ENCODE results near the gene TMEM132C. TPM values are rescaled to one million over a fixed set of nuclear protein-coding genes. Genes with fewer than 3 reads are reported as not detected.

The TMEM132C gene
- total and polyA plus RNA-seq, 4 experiments from 2014 or later = not detected

DNA sequence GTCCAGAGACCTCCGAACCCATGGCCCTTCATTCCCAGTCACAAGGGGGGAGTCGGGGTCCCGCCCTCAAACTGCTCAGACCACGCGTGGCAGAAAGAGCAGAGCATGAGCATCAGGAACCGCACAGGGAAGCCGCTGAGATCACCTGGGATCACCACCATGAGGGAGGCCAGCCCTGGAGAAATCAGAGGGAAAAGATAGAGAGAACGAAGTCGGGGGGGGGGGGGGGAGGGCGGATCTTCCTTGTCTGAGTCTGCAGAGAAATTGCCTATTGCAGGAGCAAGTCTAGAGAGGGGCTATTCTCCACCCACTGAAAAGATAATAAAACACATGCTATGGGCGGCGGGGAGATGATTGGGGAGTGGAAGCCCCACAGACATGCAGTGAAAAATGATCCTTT, 884 bp upstream of the TMEM132C start:
- ChIA-PET POLR2A (ENCODE audit: partially characterized antibody) (no interaction called here), CTCF (ENCODE audit: partially characterized antibody) (no interaction called here)
- Mint-ChIP-seq H3K27ac (no peak overlapping the region), H3K4me3 (no peak overlapping the region), H3K9me3 (peaks cover 0 to 14% (median 3%) of the 10 kb centered on the region in 8 donors), H3K4me1 (peaks cover 0 to 2% (median 0%) of the 10 kb centered on the region in 4 donors), H3K27me3 (peaks cover 14 to 25% of the 10 kb centered on the region in 2 donors), H3K36me3 (no peaks in the 10 kb centered on the region)
- no peak overlapping the region for H3K27ac ChIP-seq (ENCODE audit: low read depth, low read length)
- no peak for DNase-seq
- intact Hi-C loops (cut with micrococcal nuclease) = no loop called here
- no peaks in the 10 kb centered on the region for H3K9me3 ChIP-seq (ENCODE audit: control insufficient read depth in 1 of 2, low read length in 2 of 2)
- H3K4me1 ChIP-seq (ENCODE audit: insufficient read depth, low read length) = no peaks in the 10 kb centered on the region
- no peaks in the 10 kb centered on the region for H3K27me3 ChIP-seq (ENCODE audit: insufficient read depth, low read length)
- H3K36me3 ChIP-seq (ENCODE audit: insufficient read depth, low read length) = no peaks in the 10 kb centered on the region
- H3K4me3 ChIP-seq (ENCODE audit: low read length in 2 of 2) = no peak overlapping the region

DNA sequence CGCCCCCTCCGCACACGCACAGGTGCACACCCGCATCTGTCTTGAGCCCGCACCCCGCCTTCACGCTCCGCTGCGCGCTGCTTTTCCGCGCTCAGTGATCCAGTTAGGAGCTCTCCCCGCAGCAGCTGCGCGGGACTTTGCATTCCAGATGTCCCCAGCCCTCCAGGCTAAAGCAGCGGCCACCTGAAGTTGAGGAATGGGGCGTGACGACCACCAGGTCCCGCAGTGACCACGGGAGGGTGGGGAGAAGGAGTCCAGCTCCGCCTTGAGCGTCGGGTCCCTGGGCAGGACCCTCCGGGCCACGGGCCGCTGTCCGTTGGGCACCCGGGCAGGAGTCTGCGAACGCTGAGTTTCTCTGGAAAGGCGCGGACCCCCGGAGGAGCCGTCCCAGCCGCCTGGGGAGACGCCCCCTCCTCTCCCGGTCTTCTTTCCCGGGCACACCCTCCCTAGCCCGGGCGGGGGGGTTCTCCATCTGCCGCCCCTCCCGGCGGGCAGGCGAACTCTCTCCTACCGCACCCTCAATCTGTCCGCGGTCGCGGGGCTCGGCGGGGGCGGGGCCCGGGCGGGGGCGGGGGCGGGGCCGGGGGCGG, 334 bp upstream of the TMEM132C start:
- DNase-seq = no peak
- intact Hi-C loops (cut with micrococcal nuclease) = no loop called here
- ChIA-PET POLR2A (ENCODE audit: partially characterized antibody) (no interaction called here), CTCF (ENCODE audit: partially characterized antibody) (no interaction called here)
- H3K36me3 Mint-ChIP-seq = no peaks in the 10 kb centered on the region
- peaks cover 0 to 16% (median 3%) of the 10 kb centered on the region in 8 donors for H3K9me3 Mint-ChIP-seq
- H3K36me3 ChIP-seq (ENCODE audit: insufficient read depth, low read length) = no peaks in the 10 kb centered on the region
- no peaks in the 10 kb centered on the region for H3K27me3 ChIP-seq (ENCODE audit: insufficient read depth, low read length)
- peaks cover 0 to 2% (median 0%) of the 10 kb centered on the region in 4 donors for H3K4me1 Mint-ChIP-seq
- H3K9me3 ChIP-seq (ENCODE audit: control insufficient read depth in 1 of 2, low read length in 2 of 2) = no peaks in the 10 kb centered on the region
- H3K4me3 Mint-ChIP-seq = no peak overlapping the region
- H3K4me1 ChIP-seq (ENCODE audit: insufficient read depth, low read length) = no peaks in the 10 kb centered on the region
- no peak overlapping the region for H3K27ac Mint-ChIP-seq
- H3K27ac ChIP-seq (ENCODE audit: low read depth, low read length) = no peak overlapping the region
- no peak overlapping the region for H3K4me3 ChIP-seq (ENCODE audit: low read length in 2 of 2)
- peaks cover 14 to 25% of the 10 kb centered on the region in 2 donors for H3K27me3 Mint-ChIP-seq

DNA sequence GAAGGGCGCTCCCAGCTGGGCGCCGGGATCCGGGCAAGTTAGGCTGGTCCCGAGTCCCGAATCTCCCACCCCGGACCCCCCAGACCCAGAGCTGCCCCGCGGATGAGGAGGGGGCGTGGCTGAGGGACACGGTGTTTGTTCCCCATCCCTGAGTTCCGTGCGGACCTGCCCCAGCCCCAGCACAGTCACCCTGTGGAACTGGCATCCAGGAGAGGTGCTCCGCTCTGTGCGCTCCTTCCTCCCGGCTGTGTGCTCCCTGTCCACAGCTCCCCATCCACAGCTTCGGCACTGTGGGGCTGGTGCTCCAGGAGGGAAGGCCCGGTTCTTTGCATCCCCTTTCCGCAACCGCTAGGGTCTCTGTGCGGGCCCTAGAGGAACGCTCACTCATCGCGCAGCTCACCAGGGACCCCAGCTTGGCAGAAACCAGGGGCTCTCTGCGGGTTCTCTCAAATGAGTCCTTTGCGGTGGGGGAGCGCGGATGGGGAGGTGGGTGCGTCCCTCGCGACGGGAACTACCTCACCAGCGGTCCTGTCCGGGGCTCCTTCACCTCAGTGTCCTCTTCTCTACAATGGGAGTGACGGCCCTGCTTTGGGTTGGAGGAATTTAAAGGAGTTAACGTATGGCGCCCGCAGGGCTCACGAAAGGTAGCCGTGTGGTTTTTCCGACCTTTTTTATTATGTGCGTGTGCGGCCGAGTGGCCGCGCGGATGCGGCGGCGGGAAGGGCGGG, 845 bp downstream of the TMEM132C start:
- DNase-seq = no peak
- H3K27me3 Mint-ChIP-seq = peaks cover 14 to 25% of the 10 kb centered on the region in 2 donors
- H3K4me1 Mint-ChIP-seq = peaks cover 0 to 2% (median 0%) of the 10 kb centered on the region in 4 donors
- intact Hi-C loops (cut with micrococcal nuclease) = no loop called here
- CTCF ChIA-PET (ENCODE audit: partially characterized antibody) = no interaction called here
- H3K27me3 ChIP-seq (ENCODE audit: insufficient read depth, low read length) = no peaks in the 10 kb centered on the region
- H3K36me3 Mint-ChIP-seq = no peaks in the 10 kb centered on the region
- peaks cover 0 to 14% (median 7%) of the 10 kb centered on the region in 8 donors for H3K9me3 Mint-ChIP-seq
- H3K4me3 Mint-ChIP-seq = no peak overlapping the region
- no peak overlapping the region for H3K27ac ChIP-seq (ENCODE audit: low read depth, low read length)
- no peak overlapping the region for H3K27ac Mint-ChIP-seq
- H3K36me3 ChIP-seq (ENCODE audit: insufficient read depth, low read length) = no peaks in the 10 kb centered on the region
- H3K4me3 ChIP-seq (ENCODE audit: low read length in 2 of 2) = no peak overlapping the region
- POLR2A ChIA-PET (ENCODE audit: partially characterized antibody) = no interaction called here
- no peaks in the 10 kb centered on the region for H3K4me1 ChIP-seq (ENCODE audit: insufficient read depth, low read length)
- H3K9me3 ChIP-seq (ENCODE audit: control insufficient read depth in 1 of 2, low read length in 2 of 2) = no peaks in the 10 kb centered on the region

DNA sequence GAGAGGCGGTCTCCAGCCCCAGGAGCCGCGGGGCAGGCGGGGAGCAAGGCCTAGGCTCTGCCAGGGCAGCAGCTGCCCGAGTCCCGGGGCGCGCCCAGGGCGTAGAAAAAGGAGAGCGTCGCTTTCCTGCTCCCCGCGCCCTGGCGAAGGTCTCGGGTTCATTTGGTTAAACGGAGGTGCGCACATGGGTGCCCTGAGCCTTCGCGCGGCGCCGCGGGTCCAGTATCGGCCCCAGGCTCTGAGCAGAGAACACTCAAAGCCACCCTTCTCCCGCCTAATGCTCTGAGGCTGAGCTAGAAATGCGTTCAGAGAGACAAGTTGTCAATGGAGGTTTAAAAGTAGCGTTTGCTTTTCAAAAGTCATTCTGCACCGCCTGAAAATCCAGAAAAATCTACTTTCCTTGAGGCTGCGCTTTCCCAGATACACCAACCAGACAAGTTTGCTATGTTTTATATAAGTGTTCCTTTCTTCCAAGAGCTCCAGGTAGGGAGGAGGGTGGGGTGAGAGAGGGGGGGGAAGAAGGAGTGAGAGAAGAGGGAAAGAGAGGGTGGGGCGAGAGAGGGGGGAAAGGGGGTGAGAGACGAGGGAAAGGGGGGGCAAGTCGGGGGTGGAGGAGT, 1.5 kb downstream of the TMEM132C start:
- peaks cover 14 to 25% of the 10 kb centered on the region in 2 donors for H3K27me3 Mint-ChIP-seq
- intact Hi-C loops (cut with micrococcal nuclease) = no loop called here
- CTCF ChIA-PET (ENCODE audit: partially characterized antibody) = no interaction called here
- H3K36me3 Mint-ChIP-seq = no peaks in the 10 kb centered on the region
- Histone ChIP-seq H3K4me1 (ENCODE audit: insufficient read depth, low read length) (no peaks in the 10 kb centered on the region), H3K4me3 (ENCODE audit: low read length in 2 of 2) (no peak overlapping the region), H3K36me3 (ENCODE audit: insufficient read depth, low read length) (no peaks in the 10 kb centered on the region), H3K27me3 (ENCODE audit: insufficient read depth, low read length) (no peaks in the 10 kb centered on the region), H3K27ac (ENCODE audit: low read depth, low read length) (no peak overlapping the region), H3K9me3 (ENCODE audit: control insufficient read depth in 1 of 2, low read length in 2 of 2) (no peaks in the 10 kb centered on the region)
- H3K9me3 Mint-ChIP-seq = peaks cover 0 to 18% (median 7%) of the 10 kb centered on the region in 8 donors
- peaks cover 0 to 2% (median 0%) of the 10 kb centered on the region in 4 donors for H3K4me1 Mint-ChIP-seq
- DNase-seq = no peak
- POLR2A ChIA-PET (ENCODE audit: partially characterized antibody) = no interaction called here
- H3K27ac Mint-ChIP-seq = no peak overlapping the region
- no peak overlapping the region for H3K4me3 Mint-ChIP-seq

DNA sequence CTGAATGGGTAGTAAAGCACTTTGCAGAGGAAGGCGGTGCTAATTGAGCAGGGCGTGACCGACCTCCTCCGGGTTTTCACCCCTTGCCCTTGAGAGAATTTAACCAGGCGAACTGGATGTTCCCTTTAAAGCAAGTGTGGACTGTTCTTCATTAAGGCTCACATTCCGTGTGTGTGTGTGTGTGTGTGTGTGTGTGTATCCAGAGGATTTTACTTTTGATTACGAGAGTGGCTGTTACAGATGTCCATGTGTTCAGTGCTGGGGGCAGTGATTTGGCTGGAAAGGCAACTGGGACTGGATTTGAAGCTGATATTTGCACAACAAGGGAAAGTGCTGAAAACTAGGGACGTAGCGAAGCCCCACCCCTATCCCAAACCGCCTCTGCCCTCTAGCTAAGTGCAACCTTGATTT, 2.2 kb downstream of the TMEM132C start:
- Mint-ChIP-seq H3K9me3 (peaks cover 0 to 24% (median 8%) of the 10 kb centered on the region in 8 donors), H3K4me3 (no peak overlapping the region), H3K27me3 (peaks cover 11 to 25% of the 10 kb centered on the region in 2 donors), H3K4me1 (peaks cover 0 to 2% (median 0%) of the 10 kb centered on the region in 4 donors), H3K27ac (no peak overlapping the region), H3K36me3 (no peaks in the 10 kb centered on the region)
- CTCF ChIA-PET (ENCODE audit: partially characterized antibody) = no interaction called here
- H3K4me1 ChIP-seq (ENCODE audit: insufficient read depth, low read length) = no peaks in the 10 kb centered on the region
- POLR2A ChIA-PET (ENCODE audit: partially characterized antibody) = no interaction called here
- no peak overlapping the region for H3K4me3 ChIP-seq (ENCODE audit: low read length in 2 of 2)
- H3K27me3 ChIP-seq (ENCODE audit: insufficient read depth, low read length) = no peaks in the 10 kb centered on the region
- intact Hi-C loops (cut with micrococcal nuclease) = no loop called here
- H3K27ac ChIP-seq (ENCODE audit: low read depth, low read length) = no peak overlapping the region
- H3K36me3 ChIP-seq (ENCODE audit: insufficient read depth, low read length) = no peaks in the 10 kb centered on the region
- no peak for DNase-seq
- no peaks in the 10 kb centered on the region for H3K9me3 ChIP-seq (ENCODE audit: control insufficient read depth in 1 of 2, low read length in 2 of 2)

DNA sequence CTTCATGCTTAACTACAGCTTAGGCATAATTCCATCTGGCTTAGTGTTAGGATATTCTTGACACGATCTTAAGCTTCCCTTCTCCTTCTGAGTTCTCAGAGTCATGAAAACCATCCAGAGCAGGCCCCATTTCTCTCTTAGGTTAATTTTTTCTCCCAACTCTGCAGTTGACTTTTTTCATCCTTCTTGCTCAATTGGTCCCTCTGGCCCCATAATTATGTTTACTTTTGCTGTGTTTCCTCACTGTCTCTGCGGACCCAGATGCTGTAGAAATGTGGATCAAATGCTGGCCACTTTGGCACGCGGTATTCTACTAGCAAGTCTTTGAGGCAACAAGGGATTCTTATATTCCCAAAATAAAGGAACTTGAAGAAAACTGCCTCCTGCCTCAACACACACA, 9.5 kb downstream of the TMEM132C start:
- no peaks in the 10 kb centered on the region for H3K4me1 Mint-ChIP-seq
- peaks cover 2 to 28% (median 13%) of the 10 kb centered on the region in 8 donors for H3K9me3 Mint-ChIP-seq
- intact Hi-C loops (cut with micrococcal nuclease) = no loop called here
- no peak overlapping the region for H3K27ac Mint-ChIP-seq
- Histone ChIP-seq H3K4me1 (ENCODE audit: insufficient read depth, low read length) (no peaks in the 10 kb centered on the region), H3K9me3 (ENCODE audit: control insufficient read depth in 1 of 2, low read length in 2 of 2) (no peaks in the 10 kb centered on the region), H3K4me3 (ENCODE audit: low read length in 2 of 2) (no peak overlapping the region), H3K27me3 (ENCODE audit: insufficient read depth, low read length) (no peaks in the 10 kb centered on the region), H3K27ac (ENCODE audit: low read depth, low read length) (no peak overlapping the region), H3K36me3 (ENCODE audit: insufficient read depth, low read length) (no peaks in the 10 kb centered on the region)
- no peaks in the 10 kb centered on the region for H3K36me3 Mint-ChIP-seq
- H3K4me3 Mint-ChIP-seq = no peak overlapping the region
- DNase-seq = no peak
- ChIA-PET CTCF (ENCODE audit: partially characterized antibody) (no interaction called here), POLR2A (ENCODE audit: partially characterized antibody) (no interaction called here)
- H3K27me3 Mint-ChIP-seq = no peaks in the 10 kb centered on the region

DNA sequence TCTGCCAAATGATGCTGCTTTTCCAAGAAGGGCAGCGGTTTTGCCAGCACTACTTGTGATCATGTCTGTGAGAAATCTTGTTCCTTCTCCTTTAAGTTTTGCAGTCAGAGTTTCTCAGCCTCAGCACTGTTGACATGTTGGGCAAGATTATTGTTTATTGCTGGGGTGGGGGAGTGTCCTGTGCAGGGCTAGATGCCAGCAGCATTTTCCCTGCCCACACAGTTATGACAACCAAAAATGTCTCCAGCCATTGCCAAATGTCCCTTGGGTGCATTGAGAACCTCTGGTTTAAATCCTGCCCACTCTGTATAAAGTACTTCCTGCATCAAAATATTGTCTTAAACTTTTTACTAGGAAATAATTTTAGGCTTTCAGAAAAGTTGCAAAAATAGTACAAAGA, 20.0 kb downstream of the TMEM132C start:
- H3K36me3 ChIP-seq (ENCODE audit: insufficient read depth, low read length) = no peaks in the 10 kb centered on the region
- ChIA-PET POLR2A (ENCODE audit: partially characterized antibody) (no interaction called here), CTCF (ENCODE audit: partially characterized antibody) (no interaction called here)
- intact Hi-C loops (cut with micrococcal nuclease) = no loop called here
- no peaks in the 10 kb centered on the region for H3K36me3 Mint-ChIP-seq
- no peak overlapping the region for H3K27ac ChIP-seq (ENCODE audit: low read depth, low read length)
- H3K27me3 Mint-ChIP-seq = no peaks in the 10 kb centered on the region
- H3K4me3 ChIP-seq (ENCODE audit: low read length in 2 of 2) = no peak overlapping the region
- no peaks in the 10 kb centered on the region for H3K9me3 ChIP-seq (ENCODE audit: control insufficient read depth in 1 of 2, low read length in 2 of 2)
- peaks cover 0 to 12% (median 3%) of the 10 kb centered on the region in 8 donors for H3K9me3 Mint-ChIP-seq
- no peak overlapping the region for H3K4me3 Mint-ChIP-seq
- no peak for DNase-seq
- no peaks in the 10 kb centered on the region for H3K27me3 ChIP-seq (ENCODE audit: insufficient read depth, low read length)
- H3K27ac Mint-ChIP-seq = no peak overlapping the region
- no peaks in the 10 kb centered on the region for H3K4me1 ChIP-seq (ENCODE audit: insufficient read depth, low read length)
- no peaks in the 10 kb centered on the region for H3K4me1 Mint-ChIP-seq
